Measurements from ENCODE around the gene HNRNPC. TPM values are rescaled to one million over a fixed set of nuclear protein-coding genes. Genes with fewer than 3 reads are reported as not detected.
A peak's percentile ranks its signal among the peaks of the same experiment; 100 is the strongest.

The HNRNPC gene
- total RNA-seq, result 388 TPM
- long read RNA-seq, transcript HNRNPC-205 (9 exons, 1,375 nt), result major isoform, 182 of 319 reads
- long read RNA-seq, transcript HNRNPC-208 (8 exons, 1,790 nt), result minor isoform, 6 of 319 reads
- long read RNA-seq, transcript HNRNPC-211 (9 exons, 1,784 nt), result minor isoform, 50 of 319 reads
- long read RNA-seq, transcript HNRNPC-230 (8 exons, 1,371 nt), result minor isoform, 6 of 319 reads
- long read RNA-seq, partial matches to known transcripts, result 16 of 319 reads
- long read RNA-seq, other reads (novel, unspliced or antisense), result 51 of 319 reads

DNA sequence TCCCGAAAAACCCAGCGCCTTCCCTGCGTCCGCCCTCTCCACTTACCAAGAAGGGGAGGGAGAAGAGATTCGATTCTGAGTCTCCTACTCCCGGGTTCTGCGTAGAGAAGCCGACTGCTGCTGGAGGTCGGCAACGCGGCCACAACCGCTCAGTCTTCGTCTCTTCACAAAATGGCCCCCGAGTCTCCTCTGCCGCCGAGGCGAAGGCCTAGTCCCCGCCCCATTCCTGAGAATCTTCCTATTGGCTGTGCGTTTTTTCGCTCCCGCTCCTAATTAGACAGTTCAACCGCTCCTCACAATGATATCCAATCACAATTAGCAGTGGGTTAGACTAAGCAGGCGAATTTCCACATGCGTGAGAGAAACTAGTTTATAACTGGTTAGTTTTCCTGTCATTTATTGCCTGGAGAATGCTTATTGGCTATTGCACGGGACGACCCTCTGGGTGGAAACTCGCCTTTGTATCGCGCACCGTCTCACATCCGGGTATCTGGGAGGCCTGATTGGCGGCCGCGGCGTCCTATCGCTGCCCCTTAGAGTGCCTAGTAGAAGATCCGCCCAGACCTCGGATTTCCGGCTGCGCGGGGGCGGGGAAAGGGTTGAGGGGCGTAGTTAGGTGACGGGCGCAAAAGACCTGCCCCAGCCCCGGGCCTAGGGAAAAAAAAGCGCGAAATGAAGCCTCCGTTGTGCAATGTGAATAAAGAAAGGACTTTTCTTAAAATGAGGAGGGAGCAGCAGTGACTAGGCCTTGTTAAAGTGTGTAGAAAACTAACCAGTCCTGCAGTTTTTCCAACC, at the start of gene HNRNPC:
TSS of gene HNRNPC (minus strand) at position 191 of the 795 bp plus-strand sequence. CDS start 35,249 bp downstream, outside the sequence.
- DNase-seq, result peak; percentile 100
- TF ChIP-seq, protein P1, sequence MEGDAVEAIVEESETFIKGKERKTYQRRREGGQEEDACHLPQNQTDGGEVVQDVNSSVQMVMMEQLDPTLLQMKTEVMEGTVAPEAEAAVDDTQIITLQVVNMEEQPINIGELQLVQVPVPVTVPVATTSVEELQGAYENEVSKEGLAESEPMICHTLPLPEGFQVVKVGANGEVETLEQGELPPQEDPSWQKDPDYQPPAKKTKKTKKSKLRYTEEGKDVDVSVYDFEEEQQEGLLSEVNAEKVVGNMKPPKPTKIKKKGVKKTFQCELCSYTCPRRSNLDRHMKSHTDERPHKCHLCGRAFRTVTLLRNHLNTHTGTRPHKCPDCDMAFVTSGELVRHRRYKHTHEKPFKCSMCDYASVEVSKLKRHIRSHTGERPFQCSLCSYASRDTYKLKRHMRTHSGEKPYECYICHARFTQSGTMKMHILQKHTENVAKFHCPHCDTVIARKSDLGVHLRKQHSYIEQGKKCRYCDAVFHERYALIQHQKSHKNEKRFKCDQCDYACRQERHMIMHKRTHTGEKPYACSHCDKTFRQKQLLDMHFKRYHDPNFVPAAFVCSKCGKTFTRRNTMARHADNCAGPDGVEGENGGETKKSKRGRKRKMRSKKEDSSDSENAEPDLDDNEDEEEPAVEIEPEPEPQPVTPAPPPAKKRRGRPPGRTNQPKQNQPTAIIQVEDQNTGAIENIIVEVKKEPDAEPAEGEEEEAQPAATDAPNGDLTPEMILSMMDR (IDR thresholded peaks at IDR 0.05), result no peak
- peak within 1 kb of the TSS; percentile 91 for H3K27ac ChIP-seq
- peaks cover 35% of the 10 kb centered on the region for H3K36me3 ChIP-seq
- H3K9me3 ChIP-seq, result no peaks in the 10 kb centered on the region
- H3K4me1 ChIP-seq, result peaks cover 44% of the 10 kb centered on the region
- ATAC-seq, result peak; percentile 97 to 99
- no peaks in the 10 kb centered on the region for H3K27me3 ChIP-seq (ENCODE audit: low read depth)
- H3K4me3 ChIP-seq, result peak within 1 kb of the TSS; percentile 74
- intact Hi-C loops (cut with DNase I), result no loop called here

DNA sequence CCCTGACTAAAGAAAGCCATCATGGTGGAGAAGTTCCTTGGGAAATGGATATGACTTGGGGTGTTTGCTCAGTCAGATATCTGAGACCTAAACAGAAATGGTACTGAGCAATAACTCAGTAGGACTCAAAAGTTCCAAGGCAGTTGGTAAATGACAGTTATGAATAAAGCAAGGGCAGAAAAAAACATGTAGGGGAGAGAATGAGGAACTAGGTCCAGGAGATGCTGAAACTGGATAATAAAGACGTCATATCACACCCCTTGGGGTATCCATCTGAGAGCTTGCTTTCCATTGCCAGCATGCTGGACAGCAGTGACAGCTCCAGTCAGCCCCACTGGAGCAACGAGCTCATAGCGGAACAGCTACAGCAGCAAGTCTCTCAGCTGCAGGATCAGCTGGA, 48.2 kb upstream of the HNRNPC start:
- Histone ChIP-seq H3K4me1 (peaks cover 9% of the 10 kb centered on the region), H3K27ac (no peak overlapping the region), H3K27me3 (ENCODE audit: low read depth) (no peaks in the 10 kb centered on the region), H3K9me3 (no peaks in the 10 kb centered on the region), H3K36me3 (no peaks in the 10 kb centered on the region), H3K4me3 (no peak overlapping the region)
- TF ChIP-seq, protein P1 (IDR thresholded peaks at IDR 0.05), result no peak
- ATAC-seq (no peak), DNase-seq (no peak)
- intact Hi-C loops (cut with DNase I), result no loop called here

GRCh38 chr14:21313512-21313911, 44.3 kb upstream of the HNRNPC start:
- intact Hi-C loops (cut with DNase I), result no loop called here

GRCh38 chr14:21311614-21312013, 42.4 kb upstream of the HNRNPC start:
- Histone ChIP-seq H3K4me1 (peaks cover 14% of the 10 kb centered on the region), H3K27me3 (ENCODE audit: low read depth) (no peaks in the 10 kb centered on the region), H3K36me3 (no peaks in the 10 kb centered on the region), H3K4me3 (no peak overlapping the region), H3K27ac (no peak overlapping the region), H3K9me3 (no peaks in the 10 kb centered on the region)
- intact Hi-C loops (cut with DNase I), result no loop called here
- ATAC-seq (no peak), DNase-seq (no peak)
- TF ChIP-seq, protein P1 (IDR thresholded peaks at IDR 0.05), result no peak

More at GRCh38 chr14:21313512-21313911, 44.3 kb upstream of the HNRNPC start:
- DNase-seq (no peak), ATAC-seq (no peak)
- Histone ChIP-seq H3K36me3 (no peaks in the 10 kb centered on the region), H3K27ac (no peak overlapping the region), H3K27me3 (ENCODE audit: low read depth) (no peaks in the 10 kb centered on the region), H3K4me1 (peaks cover 6% of the 10 kb centered on the region), H3K9me3 (no peaks in the 10 kb centered on the region), H3K4me3 (no peak overlapping the region)
- TF ChIP-seq, protein P1 (IDR thresholded peaks at IDR 0.05), result no peak

DNA sequence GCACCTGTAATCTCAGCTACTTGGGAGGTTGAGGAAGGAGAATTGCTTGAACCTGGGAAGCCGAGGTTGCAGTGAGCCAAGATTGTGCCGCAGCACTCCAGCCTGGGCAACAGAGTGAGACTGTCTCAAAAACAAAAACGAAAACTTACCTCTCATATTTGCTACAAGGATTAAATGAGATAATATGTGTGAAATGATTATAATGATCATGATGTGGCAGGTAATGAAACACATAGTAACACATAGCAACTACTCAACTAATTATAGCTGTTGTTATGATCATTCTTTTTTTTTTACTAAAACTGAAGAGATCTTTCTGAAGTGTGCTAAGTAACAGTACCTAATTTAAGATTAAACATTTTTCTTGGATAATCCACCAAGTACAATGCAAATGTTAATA, 40.7 kb upstream of the HNRNPC start:
- Histone ChIP-seq H3K36me3 (no peaks in the 10 kb centered on the region), H3K4me3 (no peak overlapping the region), H3K27me3 (ENCODE audit: low read depth) (no peaks in the 10 kb centered on the region), H3K4me1 (peaks cover 14% of the 10 kb centered on the region), H3K9me3 (no peaks in the 10 kb centered on the region), H3K27ac (no peak overlapping the region)
- DNase-seq (no peak), ATAC-seq (no peak)
- TF ChIP-seq, protein P1 (IDR thresholded peaks at IDR 0.05), result no peak
- intact Hi-C loops (cut with DNase I), result no loop called here
